ENCODE measurements around the gene TTC34. TPM values are rescaled to one million over a fixed set of nuclear protein-coding genes. Genes with fewer than 3 reads are reported as not detected.

TTC34 gene
- total and polyA plus RNA-seq, 2 of the 13 experiments (the other 11 are each of a cell fraction or from before 2014, with no cell fraction given) = 0.07 to 0.11 TPM

- TF ChIP-seq ZNF614 (CRISPR knock-in tag; IDR thresholded peaks at IDR 0.05; ENCODE audit: borderline replicate concordance) = 0 out of 2 replicates have a peak, but pooled peaks have one; percentile 26
- no peak for TF ChIP-seq HDAC6 (IDR thresholded peaks at IDR 0.05; ENCODE audit: low read depth, low read length)
- 0 out of 2 replicates have a peak, but pooled peaks have one; percentile 39 for TF ChIP-seq ZNF691 (CRISPR knock-in tag; IDR thresholded peaks at IDR 0.05; ENCODE audit: borderline replicate concordance, low read depth)
- no peak for TF ChIP-seq NR0B2 (CRISPR knock-in tag; IDR thresholded peaks at IDR 0.05)
- TF ChIP-seq MZF1 (CRISPR knock-in tag; IDR thresholded peaks at IDR 0.05; ENCODE audit: borderline replicate concordance) = no peak
- TF ChIP-seq FOXK2 (IDR thresholded peaks at IDR 0.05) = no peak
- no peak for TF ChIP-seq KDM1A (CRISPR knock-in tag; IDR thresholded peaks at IDR 0.05)
- peak; percentile 15; the same call in 1 of the 2 replicates for TF ChIP-seq HOXA3 (CRISPR knock-in tag; IDR thresholded peaks at IDR 0.05)
- no peak for TF ChIP-seq CHD4 (IDR thresholded peaks at IDR 0.05; ENCODE audit: borderline replicate concordance, low read length)
- no peak for TF ChIP-seq AGO2 (optimal IDR thresholded peaks at IDR 0.05; ENCODE audit: low read depth, low read length)
- TF ChIP-seq DRAP1 (CRISPR knock-in tag; IDR thresholded peaks at IDR 0.05) = no peak
- TF ChIP-seq KLF11 (CRISPR knock-in tag; IDR thresholded peaks at IDR 0.05) = no peak
- TF ChIP-seq LCORL (IDR thresholded peaks at IDR 0.05) = no peak
- peak; percentile 42; the same call in 1 of the 2 replicates for TF ChIP-seq LCORL (CRISPR knock-in tag; IDR thresholded peaks at IDR 0.05)
- TF ChIP-seq NCOA5 (CRISPR knock-in tag; IDR thresholded peaks at IDR 0.05) = no peak
- no peak for TF ChIP-seq SP1 (IDR thresholded peaks at IDR 0.05)
- TF ChIP-seq SP1 (CRISPR knock-in tag; IDR thresholded peaks at IDR 0.05) = no peak
- TF ChIP-seq ZHX1 (CRISPR knock-in tag; IDR thresholded peaks at IDR 0.05; ENCODE audit: low read depth) = no peak
- TF ChIP-seq HNF4G (IDR thresholded peaks at IDR 0.05; ENCODE audit: borderline replicate concordance, low read depth, low read length) = peak; percentile 71; the same call in 1 of the 2 replicates
- TF ChIP-seq HNF4G (CRISPR knock-in tag; IDR thresholded peaks at IDR 0.05; ENCODE audit: borderline replicate concordance, low read depth) = peak; percentile 71; the same call in 1 of the 2 replicates
- TF ChIP-seq DMTF1 (CRISPR knock-in tag; IDR thresholded peaks at IDR 0.05) = no peak
- TF ChIP-seq ZNF670 (CRISPR knock-in tag; IDR thresholded peaks at IDR 0.05; ENCODE audit: borderline replicate concordance) = no peak
- TF ChIP-seq NFYB (CRISPR knock-in tag; IDR thresholded peaks at IDR 0.05) = peak; percentile 35; the same call in 1 of the 2 replicates
- TF ChIP-seq ZNF264 (CRISPR knock-in tag; IDR thresholded peaks at IDR 0.05) = no peak
Observed at GRCh38 chr1:2631136-2632050, 170.1 kb downstream of the TTC34 start (continued).

Data from HepG2 (cell line).